H1 (cell line): ENCODE measurements around the gene MLKL. TPM values are rescaled to one million over a fixed set of nuclear protein-coding genes. Genes with fewer than 3 reads are reported as not detected.

ENCODE experiments used
- CTCF ChIA-PET: fragments of 300-600 bp; sonication (Branson Sonifier 250); formaldehyde crosslinking; loops from one replicate; lab custom pipeline; 2021; ENCODE audit not compliant: partially characterized antibody; lab: Charles Lee
- POLR2A ChIA-PET: fragments of 300-600 bp; sonication (Branson Sonifier 250); formaldehyde crosslinking; loops from one replicate; lab custom pipeline; 2021; ENCODE audit warnings: inconsistent platforms; ENCODE audit not compliant: partially characterized antibody; lab: Charles Lee
- DNase-seq, 2 experiments: peaks; one replicate each; pipeline versions ENCODE4 v3.0.0 to v3.0.0-alpha.2; 2010 to 2022; ENCODE audit warnings: low spot score in 2 of 2, low read depth in 1 of 2, mixed read lengths in 1 of 2
- FAIRE-seq: peaks from 2 replicates; lab custom pipeline; 2011; peaks lifted over from hg19 to GRCh38; lab: Jason Lieb, UNC
- H2AFZ ChIP-seq: 2 replicates; pipeline ENCODE4 v1.8.1; 2012; ENCODE audit warnings: low read length, inconsistent platforms
- H2AK5ac ChIP-seq: 2 replicates; pipeline ENCODE4 v1.6.1; 2013; ENCODE audit warnings: low read depth, low read length
- H2BK120ac ChIP-seq: replicated peaks from 2 replicates; pipeline ENCODE3; 2013; ENCODE audit warnings: low read depth, low read length, inconsistent platforms
- H2BK12ac ChIP-seq: 2 replicates; pipeline ENCODE4 v1.6.1; 2013; ENCODE audit warnings: low read depth, low read length
- H2BK15ac ChIP-seq: 2 replicates; pipeline ENCODE4 v1.6.1; 2013; ENCODE audit warnings: low read length
- H2BK20ac ChIP-seq: 2 replicates; pipeline ENCODE4 v1.6.1; 2013; ENCODE audit warnings: low read length
- H2BK5ac ChIP-seq: 2 replicates; pipeline ENCODE4 v1.6.1; 2013; ENCODE audit warnings: low read depth, low read length
- H3K14ac ChIP-seq: 2 replicates; pipeline ENCODE4 v1.6.1; 2013; ENCODE audit warnings: inconsistent platforms; ENCODE audit not compliant: insufficient read length
- H3K18ac ChIP-seq: 2 replicates; pipeline ENCODE4 v1.6.1; 2013; ENCODE audit warnings: low read length; ENCODE audit errors: extremely low read depth
- H3K23ac ChIP-seq: 2 replicates; pipeline ENCODE4 v1.6.1; 2013; ENCODE audit warnings: inconsistent platforms; ENCODE audit not compliant: insufficient read length
- H3K23me2 ChIP-seq: 2 replicates; pipeline ENCODE4 v1.6.1; 2013; ENCODE audit warnings: low read depth, low read length
- H3K27ac ChIP-seq: 2 replicates; pipeline ENCODE4 v1.6.1; 2011; ENCODE audit warnings: low read depth, low read length, inconsistent platforms
- H3K27me3 ChIP-seq, 4 experiments: replicated peaks in 1 of 4; 1 replicate in 1 of 4; 2 replicates in 3 of 4; pipeline versions ENCODE4 v1.6.1 to v1.8.1; 2011 to 2013; ENCODE audit warnings: low read length in 3 of 4, mild to moderate bottlenecking in 3 of 4, inconsistent platforms in 2 of 4, mixed read lengths in 2 of 4, moderate library complexity in 1 of 4; ENCODE audit not compliant: control insufficient read depth in 3 of 4, insufficient read depth in 3 of 4; ENCODE audit errors: extremely low read depth in 1 of 4
- H3K36me3 ChIP-seq, 4 experiments: 2 replicates each; pipeline versions ENCODE4 v1.6.1 to v1.8.1; 2011 to 2013; ENCODE audit warnings: mild to moderate bottlenecking in 4 of 4, low read length in 3 of 4, moderate library complexity in 2 of 4, control low read depth in 1 of 4, inconsistent platforms in 1 of 4; ENCODE audit not compliant: insufficient read depth in 4 of 4, control insufficient read depth in 2 of 4
- H3K4ac ChIP-seq: replicated peaks from 2 replicates; pipeline ENCODE3; 2013; ENCODE audit warnings: low read length, low read depth, mixed read lengths, inconsistent platforms; ENCODE audit not compliant: insufficient read length
- H3K4me1 ChIP-seq, 4 experiments: replicated peaks in 1 of 4; 1 replicate in 1 of 4; 2 replicates in 3 of 4; pipeline versions ENCODE4 v1.6.1 to v1.8.1; 2011 to 2013; ENCODE audit warnings: low read length in 3 of 4, inconsistent platforms in 2 of 4, mixed read lengths in 1 of 4; ENCODE audit not compliant: insufficient read depth in 4 of 4, control insufficient read depth in 3 of 4
- H3K4me2 ChIP-seq, 2 experiments: 2 replicates each; pipeline versions ENCODE4 v1.6.1 to v1.8.1; 2011 to 2013; ENCODE audit warnings: low read depth in 2 of 2, low read length in 2 of 2, control low read depth in 1 of 2, inconsistent platforms in 1 of 2, mild to moderate bottlenecking in 1 of 2; ENCODE audit not compliant: insufficient read depth in 1 of 2
- H3K4me3 ChIP-seq, 4 experiments: fragments of 200-600, 300-600 bp in 1 of 4; sonication (generic), shearing (Covaris generic), sonication (Bioruptor Twin) in 1 of 4; 2 replicates each; pipeline versions ENCODE4 v1.5.1 to v1.8.1; 2011 to 2016; ENCODE audit warnings: low read length in 4 of 4, low read depth in 3 of 4, control low read depth in 2 of 4, inconsistent platforms in 2 of 4, mild to moderate bottlenecking in 2 of 4, mixed read lengths in 1 of 4, moderate library complexity in 1 of 4; ENCODE audit not compliant: insufficient read depth in 2 of 4; ENCODE audit errors: extremely low read depth in 1 of 4
- H3K56ac ChIP-seq: replicated peaks from 2 replicates; pipeline ENCODE3; 2013; ENCODE audit warnings: low read depth, mild to moderate bottlenecking, mixed read lengths, low read length, inconsistent platforms; ENCODE audit not compliant: insufficient read length
- H3K79me1 ChIP-seq: 2 replicates; pipeline ENCODE4 v1.6.1; 2013; ENCODE audit warnings: low read depth, low read length, control low read depth
- H3K79me2 ChIP-seq, 2 experiments: 2 replicates each; pipeline versions ENCODE4 v1.6.1 to v1.8.1; 2012 to 2013; ENCODE audit warnings: low read length in 2 of 2, mild to moderate bottlenecking in 2 of 2, inconsistent platforms in 1 of 2; ENCODE audit not compliant: insufficient read depth in 2 of 2, control insufficient read depth in 1 of 2
- H3K9ac ChIP-seq, 4 experiments: replicated peaks in 1 of 4; 1 replicate in 1 of 4; 2 replicates in 3 of 4; pipeline versions ENCODE4 v1.6.1 to v1.8.1; 2011 to 2013; ENCODE audit warnings: low read depth in 3 of 4, low read length in 3 of 4, control low read depth in 2 of 4, mild to moderate bottlenecking in 2 of 4, moderate library complexity in 2 of 4, inconsistent platforms in 1 of 4; ENCODE audit errors: extremely low read depth in 1 of 4
- H3K9me3 ChIP-seq, 2 experiments: 2 replicates each; pipeline versions ENCODE4 v1.6.1 to v1.8.1; 2012 to 2013; ENCODE audit warnings: mild to moderate bottlenecking in 2 of 2, moderate library complexity in 2 of 2, control low read depth in 1 of 2, inconsistent platforms in 1 of 2, low read depth in 1 of 2, low read length in 1 of 2, mixed read lengths in 1 of 2; ENCODE audit not compliant: insufficient read depth in 2 of 2
- H4K20me1 ChIP-seq, 2 experiments: replicated peaks in 1 of 2; 2 replicates each; pipeline versions ENCODE3 to v1.8.1; 2011 to 2013; ENCODE audit warnings: inconsistent platforms in 2 of 2, low read length in 2 of 2, mild to moderate bottlenecking in 1 of 2; ENCODE audit not compliant: insufficient read depth in 2 of 2, control insufficient read depth in 1 of 2
- H4K5ac ChIP-seq: 2 replicates; pipeline ENCODE4 v1.6.1; 2013; ENCODE audit warnings: low read length, low read depth, mixed read lengths, inconsistent platforms; ENCODE audit not compliant: insufficient read length
- H4K8ac ChIP-seq: 2 replicates; pipeline ENCODE4 v1.8.0; 2013; ENCODE audit warnings: mild to moderate bottlenecking, moderate library complexity, low read length, inconsistent platforms; ENCODE audit not compliant: insufficient read depth; ENCODE audit errors: extremely low read depth
- H4K91ac ChIP-seq: replicated peaks from 2 replicates; pipeline ENCODE3; 2013; ENCODE audit warnings: low read length, mixed read lengths, inconsistent platforms; ENCODE audit not compliant: insufficient read length
- ASH2L ChIP-seq: fragments of 200-600, 300-600 bp; sonication (generic); IDR thresholded peaks from one replicate; pipeline ENCODE4 v1.7.1; 2017; ENCODE audit warnings: low read length
- BACH1 ChIP-seq: IDR thresholded peaks from 2 replicates; pipeline ENCODE4 v1.6.1; 2012; ENCODE audit warnings: low read length, improper control_type of control experiment
- BRCA1 ChIP-seq: IDR thresholded peaks from 2 replicates; pipeline ENCODE4 v1.6.1; 2012; ENCODE audit warnings: low read depth, low read length, improper control_type of control experiment
- CBX5 ChIP-seq: fragments of 300-800, 300-1000 bp; sonication (generic); IDR thresholded peaks from 2 replicates; pipeline ENCODE4 v1.7.1; 2016; ENCODE audit warnings: antibody characterized with exemption, low read length, low read depth
- CREB1 ChIP-seq: IDR thresholded peaks from 2 replicates; pipeline ENCODE4 v1.6.1; 2012; ENCODE audit warnings: inconsistent platforms
- EP300 ChIP-seq, 2 experiments: IDR thresholded peaks; 1 replicate in 1 of 2; 2 replicates in 1 of 2; pipeline ENCODE4 v1.6.1; 2011 to 2012; ENCODE audit warnings: low read depth in 2 of 2, low read length in 2 of 2, mild to moderate bottlenecking in 2 of 2, borderline replicate concordance in 1 of 2, inconsistent platforms in 1 of 2, moderate library complexity in 1 of 2
- HDAC2 ChIP-seq, 2 experiments: fragments of 300-600 bp in 1 of 2; sonication (generic) in 1 of 2; IDR thresholded peaks; 2 replicates each; pipeline ENCODE4 v1.6.1; 2011 to 2012; ENCODE audit warnings: low read depth in 2 of 2, low read length in 2 of 2, mild to moderate bottlenecking in 2 of 2, moderate library complexity in 2 of 2, borderline replicate concordance in 1 of 2, inconsistent platforms in 1 of 2
- KDM1A ChIP-seq: fragments of 200-600, 300-600 bp; sonication (generic); IDR thresholded peaks from 2 replicates; pipeline ENCODE4 v1.7.1; 2016; ENCODE audit warnings: mild to moderate bottlenecking, low read length, borderline replicate concordance
- MAFK ChIP-seq: IDR thresholded peaks from 2 replicates; pipeline ENCODE4 v1.6.1; 2012; ENCODE audit warnings: low read depth, mild to moderate bottlenecking, improper control_type of control experiment, low read length
- RBBP5 ChIP-seq: IDR thresholded peaks from 2 replicates; pipeline ENCODE4 v1.7.1; 2012; ENCODE audit warnings: low read depth, mild to moderate bottlenecking, inconsistent platforms, low read length, moderate library complexity, borderline replicate concordance
- RNF2 ChIP-seq: fragments of 200-900, 300-1000 bp; sonication (generic); IDR thresholded peaks from 2 replicates; pipeline ENCODE4 v1.7.1; 2016; ENCODE audit warnings: borderline replicate concordance, low read depth, mild to moderate bottlenecking, antibody characterized with exemption, low read length; ENCODE audit not compliant: poor library complexity, severe bottlenecking; ENCODE audit errors: missing control alignments
- SIX5 ChIP-seq: IDR thresholded peaks from 2 replicates; pipeline ENCODE4 v1.6.1; 2011; ENCODE audit warnings: mild to moderate bottlenecking, low read depth, low read length
- TAF7 ChIP-seq: optimal IDR thresholded peaks from 2 replicates; pipeline ENCODE3; 2011; ENCODE audit warnings: low read depth, mild to moderate bottlenecking, inconsistent platforms, low read length, moderate library complexity, borderline replicate concordance
- TEAD4 ChIP-seq: IDR thresholded peaks from 2 replicates; pipeline ENCODE4 v1.6.1; 2012; ENCODE audit warnings: low read depth, low read length, inconsistent platforms, mixed read lengths
- WGBS, 2 experiments: shearing (Covaris generic) in 1 of 2; methylation state at CpG; one replicate each; pipeline versions ENCODE4 v1.1.6 to v1.1.7; 2013 to 2015; ENCODE audit warnings: low lambda C conversion rate in 2 of 2, mixed read lengths in 2 of 2, inconsistent platforms in 1 of 2, low coverage in 1 of 2, missing lambda C conversion rate in 1 of 2; ENCODE audit not compliant: insufficient replicate concordance in 2 of 2, insufficient coverage in 1 of 2, insufficient read length in 1 of 2; ENCODE audit errors: extremely low coverage in 1 of 2, missing lambda C conversion rate in 1 of 2; 5-methylcytosine and 5-hydroxymethylcytosine counted together
- polyA plus RNA-seq, 7 experiments: library from polyadenylated mRNA; depleted of rRNA in 3 of 7; stranded (reverse) in 5 of 7; unstranded in 2 of 7; fragments of >200 nt in 5 of 7; fragments of 200-250 nt in 2 of 7; gene quantifications; 1 replicate in 5 of 7; 2 replicates in 1 of 7; 4 replicates in 1 of 7; pipeline versions ENCODE4 v1.2.1 to v1.2.3, GENCODE V29; 2011 to 2013; ENCODE audit warnings: missing spikeins in 2 of 7, mixed read lengths in 2 of 7
- total RNA-seq: library from RNA; stranded (reverse); fragmentation: NEBNext Ultra II Directional; extraction: Animal tissue kit (Norgen Biotek cat#: 25700); gene quantifications from 2 replicates; pipeline ENCODE4 v1.2.1, GENCODE V29; 2021

The MLKL gene
- total and polyA plus RNA-seq, 2 of the 8 experiments (the other 6 are each of a cell fraction or from before 2014, with no cell fraction given), result 1.6 to 2.1 TPM

- no peak overlapping the region for H3K9ac ChIP-seq
- H2AFZ ChIP-seq, result no peak overlapping the region
- no peak overlapping the region for H2BK120ac ChIP-seq
- no peak overlapping the region for H2BK15ac ChIP-seq
- no peak overlapping the region for H4K8ac ChIP-seq
- H3K23ac ChIP-seq, result no peak overlapping the region
- POLR2A ChIA-PET, result interaction anchor here (1.2 to 2.1 kb wide), 4 partner anchors 7 to 102 kb away, joined by 3 to 8 read pairs (median 4); no protein-coding TSS in a partner anchor
- peaks cover 15% of the 10 kb centered on the region for H3K79me1 ChIP-seq
- no peak overlapping the region for H2AK5ac ChIP-seq
- no peaks in the 10 kb centered on the region for H3K9me3 ChIP-seq
- peaks cover 29 to 38% of the 10 kb centered on the region in 2 experiments for H4K20me1 ChIP-seq
- H3K4me3 ChIP-seq, result no peak overlapping the region
- no peak overlapping the region for H2BK5ac ChIP-seq
- FAIRE-seq, result no peak
- no peak overlapping the region for H3K14ac ChIP-seq
- no peak overlapping the region for H3K27ac ChIP-seq
- no peaks in the 10 kb centered on the region for H3K27me3 ChIP-seq
- H3K36me3 ChIP-seq, result peaks cover 32 to 89% (median 68%) of the 10 kb centered on the region in 4 experiments
- H3K4ac ChIP-seq, result no peak overlapping the region
- no peaks in the 10 kb centered on the region for H3K23me2 ChIP-seq
- H2BK12ac ChIP-seq, result no peak overlapping the region
- no peak overlapping the region for H3K56ac ChIP-seq
- H4K91ac ChIP-seq, result no peak overlapping the region
- no peak overlapping the region for H2BK20ac ChIP-seq
- no peak overlapping the region for H4K5ac ChIP-seq
- peaks cover 27 to 97% of the 10 kb centered on the region in 2 experiments for H3K79me2 ChIP-seq
- H3K4me2 ChIP-seq, result no peak overlapping the region
- CTCF ChIA-PET, result interaction anchor here (0.6 to 1.6 kb wide), 3 partner anchors 8 to 720 kb away, joined by 3 to 7 read pairs (median 5); no protein-coding TSS in a partner anchor
- H3K4me1 ChIP-seq, result peaks cover 0 to 3% (median 0%) of the 10 kb centered on the region in 4 experiments; a peak in 1 of 7 replicates
- DNase-seq, result no peak
- 90% methylated on average over 2 of the region's 2 CpGs; no CpG with 5 or more reads in 1 of the 2 experiments for WGBS, 2 experiments
- H3K18ac ChIP-seq, result no peak overlapping the region
- TF ChIP-seq RNF2, result no peak
- TF ChIP-seq SIX5, result no peak
- no peak for TF ChIP-seq BRCA1
- no peak for TF ChIP-seq RBBP5
- no peak for TF ChIP-seq HDAC2 (IDR thresholded peaks at IDR 0.05; ENCODE audit: borderline replicate concordance in 1 of 2, low read depth in 2 of 2, low read length in 2 of 2)
- TF ChIP-seq BACH1, result no peak
- TF ChIP-seq TAF7, result no peak
- TF ChIP-seq TEAD4, result no peak
- TF ChIP-seq CBX5, result no peak
- TF ChIP-seq ASH2L, result no peak
- TF ChIP-seq MAFK, result no peak
- TF ChIP-seq EP300 (IDR thresholded peaks at IDR 0.05; ENCODE audit: borderline replicate concordance in 1 of 2, low read depth in 2 of 2, low read length in 2 of 2), result no peak
- no peak for TF ChIP-seq CREB1
- TF ChIP-seq KDM1A, result no peak
Measured at GRCh38 chr16:74659041-74659440, 41.6 kb downstream of the MLKL start.
